HG03159 (cell line): ENCODE results near the gene DNAH12.
"Not testable (repeated sequence)": the region's sequence is repeated elsewhere in the genome, so short reads cannot be mapped to it uniquely, and the experiment has no call there.

Experiments used
- ATAC-seq: cut with Tn5 transposase; IDR thresholded peaks from one replicate; pipeline ENCODE4 v1.9.1; 2021; ENCODE audit warnings: mild to moderate bottlenecking, moderate library complexity; ENCODE audit not compliant: unreplicated experiment

Gene DNAH12

DNA sequence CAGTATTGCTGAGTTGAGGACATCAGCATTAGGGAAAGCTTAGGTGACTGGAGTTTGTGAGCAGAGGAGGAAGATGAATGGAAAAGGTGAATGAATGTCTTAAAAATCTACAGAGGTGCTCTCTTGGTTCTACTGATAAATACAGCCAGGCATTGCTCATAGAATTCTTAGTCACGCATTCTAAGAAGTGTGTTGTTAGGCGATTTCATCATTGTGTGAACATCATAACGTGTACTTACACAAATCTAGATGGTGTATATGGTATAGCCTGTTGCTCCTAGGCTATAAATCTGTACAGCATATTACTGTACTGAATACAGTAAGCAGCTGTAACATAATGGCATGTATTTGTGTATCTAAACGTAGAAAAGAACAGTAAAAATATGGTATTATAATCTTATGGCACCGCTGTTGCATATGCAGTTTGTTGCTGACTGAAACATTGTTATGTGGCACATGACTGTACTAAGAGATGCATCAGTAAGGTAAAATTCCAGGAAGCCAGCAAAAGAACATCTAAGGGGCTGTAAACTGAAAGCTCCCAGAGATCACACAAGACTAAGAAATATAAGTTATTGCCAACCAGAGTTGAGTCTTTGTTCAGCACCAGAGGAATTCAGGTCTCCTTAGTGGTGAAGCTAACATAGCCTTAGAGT lies 208.7 kb downstream of the DNAH12 start:
- ATAC-seq, result no peak

DNA sequence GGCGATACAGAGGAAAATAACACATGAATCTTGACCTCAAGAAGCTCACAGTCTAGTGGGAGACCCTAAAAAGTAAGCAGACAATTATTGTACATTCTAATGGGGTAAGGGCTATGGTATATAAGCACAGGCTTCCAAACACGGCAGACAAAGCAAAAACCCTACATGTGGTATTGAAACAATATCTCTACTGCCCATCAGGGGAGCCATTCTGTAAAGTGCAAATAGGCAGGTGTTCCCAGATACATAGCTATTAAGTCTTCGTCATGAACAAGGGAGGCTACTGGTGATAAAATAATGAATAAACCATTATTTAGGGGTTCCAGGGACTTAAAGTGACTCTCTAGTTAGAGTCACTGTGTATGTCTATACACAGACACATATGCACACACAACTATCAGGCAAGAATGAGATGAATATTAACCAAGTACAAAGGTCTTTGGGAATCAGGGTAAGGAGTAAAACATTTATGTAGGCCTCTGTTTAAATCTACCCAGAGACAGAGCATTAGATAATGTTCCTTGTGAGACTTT lies 213.0 kb downstream of the DNAH12 start:
- no peak for ATAC-seq

DNA sequence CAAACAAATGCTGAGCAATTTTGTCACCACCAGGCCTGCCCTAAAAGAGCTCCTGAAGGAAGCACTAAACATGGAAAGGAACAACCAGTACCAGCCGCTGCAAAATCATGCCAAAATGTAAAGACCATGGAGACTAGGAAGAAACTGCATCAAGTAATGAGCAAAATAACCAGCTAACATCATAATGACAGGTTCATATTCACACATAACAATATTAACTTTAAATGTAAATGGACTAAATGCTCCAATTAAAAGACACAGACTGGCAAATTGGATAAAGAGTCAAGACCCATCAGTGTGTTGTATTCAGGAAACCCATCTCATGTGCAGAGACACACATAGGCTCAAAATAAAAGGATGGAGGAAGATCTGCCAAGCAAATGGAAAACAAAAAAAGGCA lies 217.6 kb downstream of the DNAH12 start:
- ATAC-seq, result not testable (repeated sequence)

DNA sequence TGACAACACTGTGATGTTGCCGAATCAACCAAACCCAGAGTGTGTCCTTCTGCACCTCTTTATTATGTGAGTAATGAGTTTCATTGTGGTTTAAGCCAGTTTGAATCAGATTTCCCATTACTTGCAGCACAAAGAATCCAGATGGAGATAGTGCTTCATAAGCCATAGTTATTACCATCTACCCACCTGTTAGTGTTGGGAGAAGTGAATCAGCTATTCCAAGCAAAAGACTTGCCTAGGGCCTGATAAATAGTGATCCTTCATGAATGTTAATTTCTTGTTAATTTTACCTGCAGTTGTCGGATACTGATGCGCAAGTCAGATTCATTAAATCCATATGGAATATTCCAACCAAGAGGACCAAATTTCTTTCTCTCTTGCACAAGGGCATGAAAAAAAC lies 229.9 kb downstream of the DNAH12 start:
- no peak for ATAC-seq

DNA sequence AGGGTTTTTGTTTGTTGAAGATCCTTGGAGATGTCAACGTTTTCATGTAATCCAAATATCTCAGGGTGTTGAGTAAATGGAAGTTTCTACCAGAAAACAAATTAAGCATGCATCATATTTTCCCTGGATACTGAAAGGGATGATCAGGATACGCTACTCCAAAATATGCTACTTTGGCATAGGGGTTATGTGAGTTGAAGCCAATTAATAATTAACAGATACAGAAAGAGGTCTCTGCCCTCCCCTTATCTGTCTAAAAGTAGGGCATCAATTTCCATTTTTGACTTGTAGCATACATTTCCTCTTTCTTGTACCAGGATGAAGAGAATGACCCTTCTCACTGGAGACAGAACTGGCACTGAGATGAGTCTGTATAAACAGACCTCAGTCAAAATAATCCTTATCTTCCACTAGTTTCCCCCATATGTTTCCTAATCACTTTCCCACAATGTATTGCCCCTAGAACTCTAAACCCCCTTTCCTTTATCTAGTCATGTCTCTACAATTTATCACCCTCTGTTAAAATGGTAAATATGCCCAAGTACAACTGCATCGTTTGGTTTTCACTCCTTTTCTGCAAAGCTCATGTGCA lies 234.3 kb downstream of the DNAH12 start:
- no peak for ATAC-seq

DNA sequence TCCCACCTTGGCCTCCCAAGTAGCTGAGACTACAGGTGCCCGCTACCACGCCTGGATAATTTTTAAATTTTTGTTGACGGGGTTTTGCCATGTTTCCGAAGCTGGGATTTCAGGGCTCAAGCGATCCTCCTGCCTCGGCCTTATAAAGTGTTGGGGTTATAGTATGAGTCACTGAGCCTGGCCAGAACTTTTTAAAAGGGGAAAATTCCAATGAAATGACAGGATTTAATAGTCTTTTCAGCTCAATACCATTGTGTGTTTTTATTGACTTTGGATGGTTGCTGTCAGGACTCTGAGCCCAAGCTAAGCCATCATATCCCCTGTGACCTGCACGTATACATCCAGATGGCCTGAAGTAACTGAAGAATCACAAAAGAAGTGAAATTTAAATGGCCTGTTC lies 240.6 kb downstream of the DNAH12 start:
- ATAC-seq, result not testable (repeated sequence)

DNA sequence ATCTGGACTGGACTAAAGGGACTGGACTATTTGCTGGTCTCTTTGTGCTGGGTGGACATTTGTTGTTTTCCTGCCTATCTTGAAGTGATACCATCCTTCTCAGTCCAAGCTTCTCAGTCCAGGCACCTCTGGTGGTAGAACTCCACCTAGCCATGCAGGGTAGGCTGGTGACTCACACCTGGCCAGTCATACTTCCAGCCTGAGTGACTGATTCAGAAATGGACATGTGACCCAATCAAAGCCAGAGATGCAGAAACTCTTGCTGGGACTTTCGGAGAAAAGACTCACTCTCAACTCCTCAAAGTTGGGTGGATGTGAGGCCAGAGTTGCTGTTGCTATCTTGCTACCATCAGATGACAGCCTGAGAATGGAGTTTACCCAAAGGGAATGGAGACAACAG lies 246.1 kb downstream of the DNAH12 start:
- ATAC-seq, result no peak

DNA sequence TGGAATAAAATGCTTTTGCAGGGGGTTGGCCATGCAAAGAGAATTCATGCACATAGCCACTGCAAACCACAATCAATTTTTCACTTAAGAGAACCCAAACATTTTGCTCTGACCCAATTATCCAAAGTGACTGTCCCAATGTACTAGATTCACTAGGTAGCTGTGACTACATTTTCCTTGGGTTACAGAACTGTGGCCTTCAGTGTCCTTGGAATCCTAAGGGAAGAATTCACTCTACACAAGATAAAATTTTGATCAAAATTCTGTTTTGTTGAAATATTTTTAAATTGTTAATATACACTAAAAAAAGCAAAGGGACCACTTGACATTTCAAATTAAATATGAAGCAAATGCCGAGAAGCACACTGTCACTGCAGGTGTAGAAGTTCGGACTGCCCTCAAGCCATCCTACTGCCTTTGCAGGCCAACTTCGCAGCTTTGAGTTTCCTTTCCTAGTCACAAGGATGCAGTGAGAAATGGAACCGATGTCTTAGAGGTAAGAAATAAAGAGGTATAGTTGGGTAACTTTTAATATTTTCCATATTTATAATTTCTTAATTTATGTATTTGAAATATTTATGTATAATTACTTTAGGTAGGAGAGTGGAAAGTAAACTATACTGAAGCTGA lies 251.1 kb downstream of the DNAH12 start:
- no peak for ATAC-seq

DNA sequence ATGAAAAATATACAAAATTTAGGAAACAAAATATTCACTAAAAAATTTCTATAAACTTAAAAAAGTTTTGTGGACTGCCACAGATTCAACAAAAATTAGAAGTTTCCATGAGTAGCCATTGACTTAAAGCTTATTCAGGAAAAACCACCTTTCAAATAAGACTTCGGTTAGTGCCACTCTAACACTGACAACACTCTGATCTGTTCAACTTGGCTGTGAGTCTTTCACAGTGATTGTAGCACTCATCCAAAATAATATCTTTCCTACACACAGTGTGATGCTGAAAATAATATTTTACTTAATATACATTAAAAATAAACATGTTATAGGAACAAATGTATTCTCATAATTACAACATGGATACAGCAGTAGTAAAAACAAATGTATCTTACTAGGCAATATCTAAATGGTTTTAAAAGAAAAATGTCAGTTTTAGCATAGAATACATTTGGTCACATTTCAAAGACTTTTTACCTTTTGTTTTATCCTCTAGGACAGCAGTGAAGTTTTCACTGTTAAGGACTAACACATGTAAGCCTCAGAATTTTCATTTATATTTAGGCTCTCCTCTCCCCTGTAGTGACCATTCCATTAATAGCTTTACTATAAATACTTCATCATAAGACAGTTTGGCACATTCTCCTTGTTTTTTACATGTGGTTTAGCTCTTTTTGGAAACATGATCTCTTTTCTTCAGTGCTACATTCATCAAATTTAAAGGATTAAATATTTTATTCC lies 251.8 kb downstream of the DNAH12 start, which contains the start of gene ASB14:
Gene ASB14, minus strand, starts transcription at position 527 of the 738 bp plus-strand sequence. CDS start 652 bp downstream, outside the sequence.
- ATAC-seq, result no peak

DNA sequence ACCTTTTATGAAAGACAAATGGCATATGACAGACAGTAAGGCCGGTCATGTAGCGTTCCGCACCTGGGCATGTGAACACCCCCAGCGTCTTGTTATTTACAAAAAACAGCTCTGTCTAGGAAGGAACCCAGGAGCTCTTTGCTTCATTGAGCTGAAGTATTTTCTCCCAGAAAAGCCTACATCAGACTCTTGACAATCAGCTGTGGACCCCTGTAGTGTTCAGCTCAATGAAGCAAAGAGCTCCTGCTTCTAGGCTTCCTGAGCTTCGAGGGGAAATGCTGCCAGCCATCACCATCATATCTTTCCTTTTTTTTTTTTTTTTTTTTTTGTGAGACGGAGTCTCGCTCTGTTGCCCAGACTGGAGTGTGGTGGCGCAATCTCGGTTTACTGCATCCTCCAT lies 255.7 kb downstream of the DNAH12 start:
- no peak for ATAC-seq

DNA sequence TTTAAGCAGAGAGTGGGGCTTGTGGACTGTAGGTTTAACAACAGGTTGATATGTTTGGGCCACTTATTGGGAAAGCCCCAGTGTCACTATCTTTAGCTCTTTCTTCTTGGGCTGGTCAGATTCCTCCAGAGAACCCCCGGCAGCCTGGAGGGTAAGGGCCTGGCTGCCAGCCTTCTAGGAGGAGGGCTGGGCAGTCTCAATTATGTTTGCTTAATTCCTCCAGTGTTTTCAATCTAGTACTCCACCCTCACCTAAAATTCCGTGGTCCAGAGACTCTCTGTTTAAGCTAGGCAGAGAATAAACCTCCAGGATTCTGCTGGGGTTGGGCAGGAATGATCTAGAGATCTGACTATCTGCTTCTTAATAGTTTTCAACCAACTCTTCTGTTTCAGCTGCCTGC lies 256.9 kb downstream of the DNAH12 start:
- ATAC-seq, result no peak

DNA sequence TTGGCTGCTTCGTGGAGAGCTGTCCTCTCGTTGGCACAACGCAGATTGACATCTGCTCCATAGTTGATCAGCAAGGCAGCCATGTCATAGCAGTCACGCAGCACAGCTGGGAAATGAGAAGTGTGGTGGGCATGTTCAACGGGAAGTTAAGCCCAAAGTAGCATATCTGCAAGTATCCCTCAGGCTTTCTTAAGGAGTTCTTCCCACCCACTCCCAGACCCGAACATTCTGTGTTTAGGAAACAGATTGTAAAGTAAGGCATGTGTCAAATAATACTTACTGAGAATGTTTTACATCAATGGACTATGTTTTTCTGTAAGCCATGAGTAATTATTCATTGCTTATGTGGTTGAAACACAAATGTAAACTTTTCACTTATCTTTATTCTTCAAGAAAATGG lies 260.8 kb downstream of the DNAH12 start:
- ATAC-seq, result no peak

DNA sequence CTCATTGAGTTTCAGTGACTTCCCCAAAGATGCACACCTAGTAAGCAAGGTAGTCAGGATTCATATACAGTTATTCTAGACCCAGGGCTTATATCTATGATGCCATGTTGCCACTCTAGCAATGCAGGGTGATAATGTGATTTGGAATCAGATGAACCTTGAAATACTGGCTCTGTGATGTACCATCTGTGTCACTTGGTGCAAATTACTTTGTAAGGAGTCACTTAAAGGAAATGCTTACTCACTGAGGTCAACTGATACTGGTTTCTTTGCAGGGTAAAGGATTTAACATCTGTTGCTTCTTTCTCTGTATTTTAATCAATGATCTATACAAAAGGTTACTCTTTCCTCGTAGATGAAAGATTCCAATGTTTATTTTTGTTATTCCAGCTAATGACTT lies 262.4 kb downstream of the DNAH12 start:
- no peak for ATAC-seq

DNA sequence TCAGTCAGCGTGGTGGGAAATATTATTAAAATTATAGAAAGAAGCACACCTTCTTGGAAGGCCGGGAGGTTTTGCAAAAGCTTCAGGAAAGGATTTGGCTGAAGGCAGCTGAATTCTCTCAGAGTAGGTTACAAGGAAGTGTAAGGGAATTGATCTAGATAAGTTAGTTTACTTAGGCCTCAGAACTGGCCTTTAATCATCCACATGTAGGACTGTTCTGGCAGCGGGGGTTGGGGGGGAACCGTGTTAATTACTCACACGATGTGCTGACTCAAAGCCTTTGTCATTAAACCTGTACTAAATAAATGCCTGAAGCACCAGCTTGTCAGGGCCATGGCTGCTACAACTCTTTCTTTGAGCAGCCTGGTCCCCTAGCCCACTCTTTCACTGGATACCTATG lies 264.5 kb downstream of the DNAH12 start:
- no peak for ATAC-seq

DNA sequence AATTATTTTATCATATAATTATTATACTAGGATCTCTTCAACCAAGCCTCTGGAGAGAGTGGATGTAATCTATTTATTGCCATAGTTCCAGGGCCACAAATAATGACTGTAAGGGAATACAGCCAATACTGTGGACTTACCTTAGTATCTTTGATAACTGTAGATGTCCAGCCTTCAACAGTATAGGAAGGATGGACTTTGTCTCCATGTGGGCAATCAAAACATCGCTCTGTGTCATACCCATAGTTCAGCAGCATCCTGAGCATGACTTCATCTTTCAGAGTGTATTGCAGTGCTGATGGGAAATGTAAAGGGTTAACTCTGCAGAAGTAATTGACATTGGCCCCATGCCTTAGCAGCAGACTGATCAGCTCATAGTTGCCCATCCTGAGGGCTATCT lies 265.9 kb downstream of the DNAH12 start:
- ATAC-seq, result no peak

DNA sequence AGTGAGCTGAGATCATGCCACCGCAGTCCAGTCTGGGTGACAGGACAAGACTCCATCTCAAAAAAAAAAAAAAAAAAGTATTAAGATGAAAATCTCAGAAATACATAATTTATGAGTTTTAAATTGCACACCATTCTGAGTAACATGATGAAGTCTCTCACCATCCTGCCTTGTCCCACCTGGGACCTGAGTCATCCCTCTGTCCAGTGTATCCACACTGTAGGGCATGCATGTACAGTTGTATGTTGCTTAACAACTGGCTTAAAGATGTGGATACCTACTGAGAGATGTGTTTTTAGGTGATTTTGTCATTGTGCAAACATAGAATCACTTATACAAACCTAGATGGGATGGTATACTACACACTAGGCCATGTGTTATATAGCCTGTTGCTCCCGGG lies 268.8 kb downstream of the DNAH12 start:
- no peak for ATAC-seq

DNA sequence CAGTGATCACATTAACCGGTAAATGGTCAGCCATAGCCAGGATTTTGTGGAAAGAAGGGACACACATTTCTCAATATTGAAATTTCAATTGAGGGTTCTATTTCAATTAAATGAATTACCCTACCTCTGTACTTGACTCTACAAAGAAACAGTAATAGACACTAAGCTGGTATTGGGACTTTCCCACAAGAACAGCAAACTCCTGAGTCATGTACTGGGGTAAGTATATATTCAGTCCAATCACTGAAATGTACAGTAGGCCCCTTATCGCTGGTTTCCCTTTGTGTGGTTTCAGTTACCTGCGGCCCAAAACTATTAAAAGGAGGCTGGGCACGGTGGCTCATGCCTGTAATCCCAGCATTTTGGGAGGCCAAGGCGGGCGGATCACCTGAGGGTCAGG lies 269.3 kb downstream of the DNAH12 start:
- no peak for ATAC-seq

DNA sequence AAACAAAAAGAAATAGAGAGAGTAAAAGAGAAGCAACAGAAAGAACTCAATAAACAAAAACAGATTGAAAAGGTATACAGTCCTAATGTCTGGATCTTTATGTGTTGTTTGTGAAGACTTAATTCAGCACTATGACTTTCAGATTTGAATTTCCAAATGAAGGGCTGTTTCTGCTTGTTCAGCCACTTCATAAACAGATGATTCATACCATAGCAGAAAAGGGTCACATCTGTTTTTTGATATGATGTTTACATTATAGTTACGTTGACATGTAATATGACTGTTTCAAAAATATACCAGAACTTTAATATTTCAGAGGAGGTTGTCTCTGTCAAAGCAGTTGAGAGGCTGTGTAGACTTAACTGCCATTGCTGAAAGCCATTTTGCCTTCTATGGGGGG lies 275.7 kb downstream of the DNAH12 start:
- no peak for ATAC-seq

DNA sequence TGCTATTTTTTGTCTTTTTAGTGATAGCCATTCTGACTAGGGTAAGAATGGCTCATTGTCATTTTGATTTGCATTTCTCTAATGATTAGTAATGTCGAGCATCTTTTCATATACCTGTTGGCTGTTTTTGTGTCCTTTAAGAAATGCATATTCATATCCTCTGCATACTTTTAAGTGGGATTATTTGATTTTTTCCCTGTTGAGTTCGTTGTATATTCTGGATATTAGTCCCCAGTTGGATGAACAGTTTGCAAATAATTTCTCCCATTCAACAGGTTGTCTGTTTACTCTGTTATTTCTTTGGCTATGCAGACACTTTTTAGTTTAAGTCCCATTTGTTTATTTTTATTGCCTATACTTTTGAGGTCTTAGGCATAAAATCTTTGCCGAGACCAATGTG lies 282.2 kb downstream of the DNAH12 start:
- ATAC-seq, result no peak

DNA sequence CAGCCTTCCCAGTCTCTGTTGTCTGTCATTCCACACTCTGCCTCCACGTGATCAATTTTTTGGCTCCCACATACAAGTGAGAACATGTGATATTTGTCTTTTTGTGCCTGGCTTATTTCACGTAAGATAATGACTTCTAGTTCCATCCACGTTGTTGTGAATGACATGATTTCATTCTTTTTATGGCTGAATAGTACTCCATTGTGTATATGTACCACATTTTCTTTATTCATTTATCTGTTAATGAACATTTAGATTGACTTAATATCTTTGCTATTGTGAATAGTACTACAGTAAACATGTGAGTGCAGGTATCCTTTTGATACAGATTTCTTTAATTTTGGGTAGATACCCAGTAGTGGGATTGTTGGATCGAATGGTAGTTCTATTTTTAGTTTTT lies 283.0 kb downstream of the DNAH12 start:
- no peak for ATAC-seq

DNA sequence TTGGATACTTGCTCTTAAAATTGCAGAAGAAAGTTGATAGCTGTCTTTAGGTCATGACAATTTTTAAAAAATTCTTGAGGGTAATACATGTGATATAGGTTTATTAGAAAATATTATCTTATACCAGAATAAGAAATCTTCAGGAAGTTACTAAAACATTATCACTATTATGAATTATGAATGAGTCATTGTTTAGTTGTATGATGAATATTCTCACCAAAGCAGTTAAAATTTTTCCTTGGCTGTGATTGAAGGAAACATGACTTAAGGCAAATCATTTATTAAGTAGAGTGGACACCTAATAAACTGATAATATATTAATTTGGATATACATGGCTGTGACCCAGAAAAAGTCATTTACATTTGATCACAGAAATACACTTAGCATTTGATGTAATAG lies 286.5 kb downstream of the DNAH12 start:
- ATAC-seq, result no peak

DNA sequence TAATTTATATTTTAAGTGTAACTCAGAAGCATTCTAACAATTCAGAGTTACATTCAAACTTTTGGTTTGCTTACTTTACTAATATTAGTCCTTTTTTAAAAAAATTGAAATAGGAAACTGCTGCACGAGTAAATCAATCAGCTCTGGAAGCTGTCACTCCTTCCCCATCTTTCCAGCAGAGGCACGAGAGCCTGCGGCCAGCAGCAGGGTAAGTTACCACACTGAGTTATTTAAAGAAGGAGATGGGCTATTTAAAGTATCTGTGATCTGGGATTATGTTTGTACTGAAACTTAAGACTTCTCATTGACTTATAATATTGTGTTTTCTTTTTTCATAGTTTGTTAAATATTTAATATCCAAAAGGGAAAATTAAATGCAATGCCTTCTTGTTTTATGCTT lies 287.3 kb downstream of the DNAH12 start:
- no peak for ATAC-seq
